SK-N-SH (cell line): ENCODE measurements around the gene DAGLB. TPM values are rescaled to one million over a fixed set of nuclear protein-coding genes. Genes with fewer than 3 reads are reported as not detected.

ENCODE experiments used
- CTCF ChIA-PET: fragments of 300-600, 350-600 bp; formaldehyde crosslinking; extraction: SDS; loops from one replicate; lab custom pipeline; 2021; lab: Yijun Ruan, JAX
- POLR2A ChIA-PET: fragments of 350-600 bp; sonication (Branson Sonifier 250); formaldehyde crosslinking; extraction: SDS; loops from one replicate; lab custom pipeline; 2020; ENCODE audit warnings: antibody characterized with exemption, inconsistent platforms; lab: Yijun Ruan, JAX
- DNase-seq: peaks from one replicate; pipeline ENCODE4 v3.0.0; 2012
- H2AFZ ChIP-seq: fragments of 200-600 bp; sonication (generic); 2 replicates; pipeline ENCODE4 v1.8.1; 2016; ENCODE audit warnings: antibody characterized with exemption, mild to moderate bottlenecking, low read depth
- H3F3A ChIP-seq: fragments of 200-600 bp; sonication (generic); replicated peaks from 2 replicates; pipeline ENCODE3; 2016; ENCODE audit warnings: antibody characterized with exemption, mild to moderate bottlenecking; ENCODE audit not compliant: insufficient read depth
- H3K27ac ChIP-seq, 2 experiments: fragments of 200-500 bp in 1 of 2; fragments of 200-600 bp in 1 of 2; sonication (Bioruptor generic) in 1 of 2; sonication (generic), shearing (Covaris generic) in 1 of 2; 2 replicates each; pipeline versions ENCODE4 v1.5.1 to v1.6.1; 2014 to 2016; ENCODE audit warnings: low read depth in 2 of 2, inconsistent platforms in 1 of 2, low read length in 1 of 2, mild to moderate bottlenecking in 1 of 2, mixed read lengths in 1 of 2
- H3K27me3 ChIP-seq: fragments of 200-600 bp; sonication (generic), shearing (Covaris generic); 2 replicates; pipeline ENCODE4 v1.6.1; 2016; ENCODE audit warnings: mixed run types; ENCODE audit not compliant: insufficient read depth
- H3K36me3 ChIP-seq, 2 experiments: fragments of 200-500 bp in 1 of 2; fragments of 200-600 bp in 1 of 2; sonication (Bioruptor generic) in 1 of 2; sonication (generic) in 1 of 2; replicated peaks in 1 of 2; 2 replicates each; pipeline versions ENCODE3 to v1.5.1; 2014 to 2016; ENCODE audit warnings: low read length in 1 of 2, mild to moderate bottlenecking in 1 of 2; ENCODE audit not compliant: insufficient read depth in 2 of 2, control insufficient read depth in 1 of 2
- H3K4me1 ChIP-seq, 2 experiments: fragments of 200-500 bp in 1 of 2; fragments of 200-600 bp in 1 of 2; sonication (Bioruptor generic) in 1 of 2; sonication (generic), shearing (Covaris generic) in 1 of 2; 2 replicates each; pipeline versions ENCODE4 v1.5.1 to v1.6.1; 2014 to 2016; ENCODE audit warnings: low read depth in 1 of 2, low read length in 1 of 2, mixed run types in 1 of 2; ENCODE audit not compliant: insufficient read depth in 2 of 2, control insufficient read depth in 1 of 2
- H3K4me2 ChIP-seq: fragments of 200-600 bp; sonication (generic), shearing (Covaris generic); 2 replicates; pipeline ENCODE4 v1.6.1; 2017; ENCODE audit warnings: mixed run types
- H3K4me3 ChIP-seq, 2 experiments: fragments of 200-500 bp in 1 of 2; fragments of 200-600 bp in 1 of 2; sonication (Bioruptor generic) in 1 of 2; sonication (generic), shearing (Covaris generic) in 1 of 2; 2 replicates each; pipeline versions ENCODE4 v1.5.1 to v1.8.1; 2014 to 2016; ENCODE audit warnings: low read depth in 2 of 2, inconsistent platforms in 1 of 2, low read length in 1 of 2, mild to moderate bottlenecking in 1 of 2, mixed read lengths in 1 of 2, moderate library complexity in 1 of 2
- H3K79me2 ChIP-seq: fragments of 200-600 bp; sonication (generic); 2 replicates; pipeline ENCODE4 v1.8.1; 2017; ENCODE audit warnings: mild to moderate bottlenecking; ENCODE audit not compliant: insufficient read depth
- H3K9ac ChIP-seq: fragments of 200-600 bp; sonication (generic); 2 replicates; pipeline ENCODE4 v1.6.1; 2017; ENCODE audit warnings: mixed run types
- H3K9me2 ChIP-seq: fragments of 200-600 bp; sonication (generic); 2 replicates; pipeline ENCODE4 v1.6.1; 2017; ENCODE audit warnings: mixed run types
- H3K9me3 ChIP-seq: fragments of 200-600 bp; sonication (generic); 2 replicates; pipeline ENCODE4 v1.6.1; 2017; ENCODE audit warnings: mixed run types, mild to moderate bottlenecking, moderate library complexity
- H4K20me1 ChIP-seq: fragments of 200-600 bp; sonication (generic); 2 replicates; pipeline ENCODE4 v1.6.1; 2017; ENCODE audit warnings: mild to moderate bottlenecking, mixed run types; ENCODE audit not compliant: insufficient read depth
- FOXM1 ChIP-seq: IDR thresholded peaks from 2 replicates; pipeline ENCODE4 v1.4.0; 2012; ENCODE audit warnings: low read depth, mild to moderate bottlenecking
- GABPA ChIP-seq: IDR thresholded peaks from 2 replicates; pipeline ENCODE4 v1.4.0; 2012; ENCODE audit warnings: low read depth, mild to moderate bottlenecking
- MEF2A ChIP-seq: IDR thresholded peaks from 2 replicates; pipeline ENCODE4 v1.4.0; 2012; ENCODE audit warnings: low read depth, borderline replicate concordance
- NFIC ChIP-seq: IDR thresholded peaks from 2 replicates; pipeline ENCODE4 v1.4.0; 2012; ENCODE audit warnings: borderline replicate concordance
- NRF1 ChIP-seq: IDR thresholded peaks from 2 replicates; pipeline ENCODE4 v1.6.1; 2012; ENCODE audit warnings: low read depth, mild to moderate bottlenecking, low read length
- RFX5 ChIP-seq: IDR thresholded peaks from 2 replicates; pipeline ENCODE4 v1.6.1; 2012; ENCODE audit warnings: mild to moderate bottlenecking, improper control_type of control experiment, low read length
- SIN3A ChIP-seq: IDR thresholded peaks from 2 replicates; pipeline ENCODE4 v1.6.1; 2012; ENCODE audit warnings: low read depth, mild to moderate bottlenecking, low read length, moderate library complexity, borderline replicate concordance
- TAF1 ChIP-seq: IDR thresholded peaks from 2 replicates; pipeline ENCODE4 v1.6.1; 2012; ENCODE audit warnings: low read depth, mild to moderate bottlenecking, low read length, moderate library complexity, borderline replicate concordance
- TCF12 ChIP-seq: IDR thresholded peaks from 2 replicates; pipeline ENCODE4 v1.4.0; 2012
- TEAD4 ChIP-seq: IDR thresholded peaks from 2 replicates; pipeline ENCODE4 v1.4.0; 2012; ENCODE audit warnings: mild to moderate bottlenecking, borderline replicate concordance; ENCODE audit not compliant: insufficient read depth
- YY1 ChIP-seq: IDR thresholded peaks from 2 replicates; pipeline ENCODE4 v1.4.0; 2012; ENCODE audit warnings: low read depth, mild to moderate bottlenecking
- WGBS: methylation state at CpG from one replicate; pipeline ENCODE4 v1.1.6; 2017; ENCODE audit warnings: low lambda C conversion rate; 5-methylcytosine and 5-hydroxymethylcytosine counted together
- polyA plus RNA-seq, 3 experiments: library from polyadenylated mRNA; depleted of rRNA; stranded (reverse); fragments of >200 nt; gene quantifications; 2 replicates each; pipeline ENCODE4 v1.2.3, GENCODE V29; 2012
- TF ChIP-seq, protein P1 (sequence below): IDR thresholded peaks from 2 replicates; pipeline ENCODE4 v1.4.0; 2012; ENCODE audit warnings: low read depth
- TF ChIP-seq, protein P2 (sequence below): IDR thresholded peaks from 2 replicates; pipeline ENCODE4 v1.4.0; 2012; ENCODE audit warnings: low read depth, borderline replicate concordance
- TF ChIP-seq, protein P3 (sequence below): fragments of 150-350 bp; IDR thresholded peaks from 2 replicates; pipeline ENCODE4 v1.6.1; 2016; ENCODE audit warnings: mild to moderate bottlenecking, low read depth, low read length

Gene DAGLB
- polyA plus RNA-seq, 1 of the 3 experiments (the other 2 are of a cell fraction): 24.1 TPM

DNA sequence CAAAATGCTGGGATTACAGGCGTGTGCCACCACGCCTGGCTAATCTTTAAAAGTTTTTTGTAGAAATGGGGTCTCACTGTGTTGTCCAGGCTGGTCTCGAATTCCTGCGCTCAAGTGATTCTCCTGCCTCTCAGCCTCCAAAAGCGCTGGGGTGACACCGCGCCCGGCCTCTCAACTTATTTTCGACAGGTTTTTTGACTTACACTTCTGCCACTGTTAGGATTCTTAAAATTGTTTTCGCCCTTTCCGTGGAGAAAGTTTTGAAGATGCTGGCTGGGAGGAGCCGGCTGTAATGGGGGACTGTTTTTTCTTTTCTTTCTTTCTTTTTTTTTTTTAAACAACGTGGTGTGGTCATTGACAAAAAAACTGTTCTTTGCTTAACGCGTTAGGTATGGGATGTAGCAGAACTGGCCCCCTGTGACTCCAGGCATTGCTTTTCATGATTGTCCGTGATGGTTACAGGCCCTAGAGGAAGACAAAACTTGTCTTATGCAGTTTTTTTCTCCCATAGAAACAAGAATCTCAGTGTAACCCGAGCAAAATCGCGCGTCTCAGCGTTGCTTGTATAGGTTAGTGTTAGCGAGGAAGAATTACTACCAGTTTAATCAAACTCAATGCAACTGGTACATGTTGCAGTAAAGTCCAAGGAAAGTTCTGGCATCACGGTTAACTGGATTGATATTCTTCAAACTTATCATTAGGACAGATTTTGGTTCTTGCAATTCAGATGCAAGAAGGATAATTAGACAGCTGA lies 72.2 kb downstream of the DAGLB start:
- H2AFZ ChIP-seq: no peak overlapping the region
- no peak for DNase-seq
- H3K4me3 ChIP-seq: peak overlapping the region; percentile 58 to 95
- TF ChIP-seq, protein P1, sequence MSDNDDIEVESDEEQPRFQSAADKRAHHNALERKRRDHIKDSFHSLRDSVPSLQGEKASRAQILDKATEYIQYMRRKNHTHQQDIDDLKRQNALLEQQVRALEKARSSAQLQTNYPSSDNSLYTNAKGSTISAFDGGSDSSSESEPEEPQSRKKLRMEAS: no peak
- peak; percentile 6; the same call in 1 of the 2 replicates for TF ChIP-seq YY1
- TF ChIP-seq TEAD4: no peak
- no peak; the same call in 1 of the 2 replicates for TF ChIP-seq SIN3A
- TF ChIP-seq TAF1: peak; percentile 9; the same call in 1 of the 2 replicates
- H4K20me1 ChIP-seq: peaks cover 57% of the 10 kb centered on the region
- peaks cover 2 to 11% of the 10 kb centered on the region in 2 experiments; a peak in 1 of 4 replicates for H3K4me1 ChIP-seq
- peaks cover 65% of the 10 kb centered on the region for H3K79me2 ChIP-seq
- peak overlapping the region; percentile 94 for H3K9ac ChIP-seq
- peaks cover 11% of the 10 kb centered on the region for H3F3A ChIP-seq
- H3K9me2 ChIP-seq: no peaks in the 10 kb centered on the region
- peaks cover 0 to 18% of the 10 kb centered on the region in 2 experiments for H3K36me3 ChIP-seq
- peak overlapping the region; percentile 2 to 81; a peak in 2 of 4 replicates for H3K27ac ChIP-seq
- ChIA-PET POLR2A (no interaction called here), CTCF (interaction anchor here (0.6 kb wide), 1 partner anchor 43 kb away, joined by 3 read pairs; no protein-coding TSS in a partner anchor)
- H3K4me2 ChIP-seq: peak overlapping the region; percentile 75
- no peaks in the 10 kb centered on the region for H3K27me3 ChIP-seq
- WGBS: 5% methylated on average over 23 of the region's 23 CpGs
- H3K9me3 ChIP-seq: no peaks in the 10 kb centered on the region

DNA sequence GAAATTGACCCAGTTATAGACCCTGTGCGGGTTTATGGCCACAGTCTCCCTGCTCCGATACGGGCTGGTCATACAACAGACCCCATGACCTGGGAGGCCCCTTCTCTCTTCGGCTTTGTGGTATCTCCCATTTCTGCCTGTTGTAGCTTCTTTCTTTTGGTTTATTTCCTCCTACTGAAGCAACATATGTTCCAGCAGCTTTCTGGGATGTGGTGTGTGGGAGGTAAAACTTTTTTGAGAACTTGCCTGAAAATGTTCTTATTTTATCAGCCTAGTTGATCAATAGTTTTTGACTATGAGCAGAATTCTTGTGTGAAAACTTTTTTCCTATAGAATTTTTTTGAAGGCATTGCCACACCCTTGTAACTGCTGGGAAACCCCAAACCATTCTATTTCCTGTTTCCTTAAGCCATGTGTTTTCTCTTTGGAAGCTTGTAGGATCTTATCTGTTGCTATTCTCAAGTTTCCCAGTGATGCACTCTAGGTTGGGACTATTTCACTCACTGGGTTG lies 80.0 kb downstream of the DAGLB start:
- no peak for DNase-seq
- TF ChIP-seq, protein P2, sequence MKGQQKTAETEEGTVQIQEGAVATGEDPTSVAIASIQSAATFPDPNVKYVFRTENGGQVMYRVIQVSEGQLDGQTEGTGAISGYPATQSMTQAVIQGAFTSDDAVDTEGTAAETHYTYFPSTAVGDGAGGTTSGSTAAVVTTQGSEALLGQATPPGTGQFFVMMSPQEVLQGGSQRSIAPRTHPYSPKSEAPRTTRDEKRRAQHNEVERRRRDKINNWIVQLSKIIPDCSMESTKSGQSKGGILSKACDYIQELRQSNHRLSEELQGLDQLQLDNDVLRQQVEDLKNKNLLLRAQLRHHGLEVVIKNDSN: no peak
- TF ChIP-seq RFX5 (no peak), MEF2A (no peak), TCF12 (peak; percentile 28; the same call in 1 of the 2 replicates), NFIC (no peak), FOXM1 (no peak), NRF1 (no peak), YY1 (no peak), GABPA (0 out of 2 replicates have a peak, but pooled peaks have one; percentile 14)
- TF ChIP-seq, protein P1: peak; percentile 53; the same call in 1 of the 2 replicates
- TF ChIP-seq, protein P3, sequence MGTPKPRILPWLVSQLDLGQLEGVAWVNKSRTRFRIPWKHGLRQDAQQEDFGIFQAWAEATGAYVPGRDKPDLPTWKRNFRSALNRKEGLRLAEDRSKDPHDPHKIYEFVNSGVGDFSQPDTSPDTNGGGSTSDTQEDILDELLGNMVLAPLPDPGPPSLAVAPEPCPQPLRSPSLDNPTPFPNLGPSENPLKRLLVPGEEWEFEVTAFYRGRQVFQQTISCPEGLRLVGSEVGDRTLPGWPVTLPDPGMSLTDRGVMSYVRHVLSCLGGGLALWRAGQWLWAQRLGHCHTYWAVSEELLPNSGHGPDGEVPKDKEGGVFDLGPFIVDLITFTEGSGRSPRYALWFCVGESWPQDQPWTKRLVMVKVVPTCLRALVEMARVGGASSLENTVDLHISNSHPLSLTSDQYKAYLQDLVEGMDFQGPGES: no peak
- TF ChIP-seq, all 33 proteins: peak for 3
- H3K79me2 ChIP-seq: no peaks in the 10 kb centered on the region
- H3K4me2 ChIP-seq: no peak overlapping the region
- peak overlapping the region in 1 of 2 experiments; percentile 39; a peak in 2 of 4 replicates for H3K27ac ChIP-seq
- H3K9me3 ChIP-seq: no peaks in the 10 kb centered on the region
- no peak overlapping the region for H3K4me3 ChIP-seq
- peak overlapping the region; percentile 85 for H2AFZ ChIP-seq
- CTCF ChIA-PET: interaction anchor here (0.9 to 1.1 kb wide), 2 partner anchors 10 to 18 kb away, joined by 3 read pairs; no protein-coding TSS in a partner anchor
- H4K20me1 ChIP-seq: no peaks in the 10 kb centered on the region
- 91% methylated on average over 4 of the region's 4 CpGs for WGBS
- no peaks in the 10 kb centered on the region for H3K9me2 ChIP-seq
- no peaks in the 10 kb centered on the region for H3K27me3 ChIP-seq
- H3K9ac ChIP-seq: no peak overlapping the region
- peaks cover 0 to 8% of the 10 kb centered on the region in 2 experiments; a peak in 1 of 4 replicates for H3K4me1 ChIP-seq
- POLR2A ChIA-PET: no interaction called here
- no peaks in the 10 kb centered on the region for H3F3A ChIP-seq
- H3K36me3 ChIP-seq: no peaks in the 10 kb centered on the region
